GM18867 (cell line): Measurements from ENCODE around the gene GRIK4.
A peak's percentile ranks its signal among the peaks of the same experiment; 100 is the strongest.

Experiments
- ATAC-seq: cut with Tn5 transposase; IDR thresholded peaks from one replicate; pipeline ENCODE4 v1.9.1; 2021; ENCODE audit warnings: mild to moderate bottlenecking, moderate library complexity; ENCODE audit not compliant: unreplicated experiment

GRIK4 gene

DNA sequence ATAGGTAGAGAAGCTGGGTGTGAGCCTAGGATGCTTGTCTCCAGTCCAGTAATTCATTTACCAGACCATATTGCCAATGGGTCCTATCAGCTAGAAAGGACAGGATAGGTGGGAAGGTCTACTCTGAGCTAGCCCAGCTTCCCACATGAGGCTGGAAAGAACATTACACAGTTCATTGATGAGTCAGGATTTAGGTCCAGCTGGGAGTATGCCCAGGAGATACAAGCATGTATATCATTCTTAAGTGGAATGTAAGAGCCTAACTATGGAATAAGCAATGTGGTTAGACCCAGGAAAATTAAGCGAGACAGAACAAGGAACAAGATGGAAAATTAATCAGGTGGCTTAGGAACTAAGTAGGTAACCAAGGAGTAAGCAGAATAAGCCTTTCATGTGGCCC is 453.3 kb downstream of the GRIK4 start:
- ATAC-seq: no peak

- no peak for ATAC-seq
Observed at GRCh38 chr11:120966840-120967239, 455.3 kb downstream of the GRIK4 start.

DNA sequence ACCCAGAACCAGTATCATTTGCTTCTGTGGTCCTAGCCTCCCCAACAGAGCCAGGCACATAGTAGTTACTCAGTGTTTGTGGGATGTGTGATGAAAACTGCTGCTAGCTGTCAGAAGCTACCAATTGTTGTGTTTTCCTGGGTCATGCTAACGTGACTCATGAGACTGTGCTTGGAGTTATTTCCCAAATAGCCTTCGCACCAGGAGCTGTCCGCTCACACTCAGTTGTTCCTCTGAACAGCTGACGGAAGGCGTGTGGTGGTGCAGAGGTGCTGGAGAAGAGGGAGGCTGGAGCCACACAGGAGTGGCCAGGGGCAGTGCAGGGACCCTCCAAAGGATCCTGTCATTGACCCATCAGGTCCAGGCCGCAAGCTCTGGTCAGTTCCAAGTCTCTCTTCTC is 458.4 kb downstream of the GRIK4 start:
- no peak for ATAC-seq

- no peak for ATAC-seq
Observed at GRCh38 chr11:120971825-120972224, 460.3 kb downstream of the GRIK4 start.

DNA sequence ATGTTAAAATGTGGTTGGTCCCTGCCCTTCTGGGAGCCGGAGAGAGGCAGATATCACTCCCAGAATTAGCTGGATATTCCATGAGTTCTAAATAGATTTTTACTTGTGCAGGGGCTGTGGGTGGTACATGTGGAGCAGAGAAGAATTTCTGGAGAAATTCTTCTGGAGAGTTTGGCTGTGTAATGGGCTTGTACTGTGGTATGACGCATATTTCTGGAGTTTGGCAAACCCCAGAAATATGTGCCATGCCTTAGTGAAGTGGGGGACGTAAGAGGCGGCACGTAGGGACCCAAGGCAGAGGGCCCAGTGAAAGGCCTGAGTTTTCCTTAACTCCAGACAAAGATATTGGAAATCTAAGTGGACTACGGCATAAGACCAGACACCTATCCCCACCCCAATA is 461.1 kb downstream of the GRIK4 start:
- no peak for ATAC-seq

- ATAC-seq: no peak
Observed at GRCh38 chr11:120973501-120973900, 462.0 kb downstream of the GRIK4 start.

DNA sequence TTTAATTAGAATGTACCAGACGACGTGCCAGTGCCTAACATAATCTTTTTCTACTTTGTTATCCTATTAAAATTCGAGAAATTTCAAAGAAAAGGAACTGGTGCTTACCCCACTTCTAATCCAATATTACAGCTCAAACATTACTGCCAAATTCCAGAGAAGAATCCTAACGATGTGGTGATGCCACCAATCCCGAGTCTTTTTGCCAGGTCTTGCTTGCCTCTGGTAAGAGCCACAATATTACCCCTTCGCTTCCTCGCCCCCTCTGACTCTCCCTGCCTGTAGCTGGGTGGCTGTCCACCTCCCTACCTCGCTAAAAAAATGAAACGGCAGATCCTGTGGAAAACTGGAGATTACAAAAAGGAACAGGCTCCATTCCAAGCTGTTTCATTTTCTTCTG is 462.9 kb downstream of the GRIK4 start:
- no peak for ATAC-seq

GRCh38 chr11:120974965-120975364 is 463.4 kb downstream of the GRIK4 start:
- ATAC-seq: no peak

- ATAC-seq: no peak
Observed at GRCh38 chr11:120977266-120978137, 466.0 kb downstream of the GRIK4 start.

- ATAC-seq: no peak
Observed at GRCh38 chr11:120978701-120979100, 467.2 kb downstream of the GRIK4 start.

DNA sequence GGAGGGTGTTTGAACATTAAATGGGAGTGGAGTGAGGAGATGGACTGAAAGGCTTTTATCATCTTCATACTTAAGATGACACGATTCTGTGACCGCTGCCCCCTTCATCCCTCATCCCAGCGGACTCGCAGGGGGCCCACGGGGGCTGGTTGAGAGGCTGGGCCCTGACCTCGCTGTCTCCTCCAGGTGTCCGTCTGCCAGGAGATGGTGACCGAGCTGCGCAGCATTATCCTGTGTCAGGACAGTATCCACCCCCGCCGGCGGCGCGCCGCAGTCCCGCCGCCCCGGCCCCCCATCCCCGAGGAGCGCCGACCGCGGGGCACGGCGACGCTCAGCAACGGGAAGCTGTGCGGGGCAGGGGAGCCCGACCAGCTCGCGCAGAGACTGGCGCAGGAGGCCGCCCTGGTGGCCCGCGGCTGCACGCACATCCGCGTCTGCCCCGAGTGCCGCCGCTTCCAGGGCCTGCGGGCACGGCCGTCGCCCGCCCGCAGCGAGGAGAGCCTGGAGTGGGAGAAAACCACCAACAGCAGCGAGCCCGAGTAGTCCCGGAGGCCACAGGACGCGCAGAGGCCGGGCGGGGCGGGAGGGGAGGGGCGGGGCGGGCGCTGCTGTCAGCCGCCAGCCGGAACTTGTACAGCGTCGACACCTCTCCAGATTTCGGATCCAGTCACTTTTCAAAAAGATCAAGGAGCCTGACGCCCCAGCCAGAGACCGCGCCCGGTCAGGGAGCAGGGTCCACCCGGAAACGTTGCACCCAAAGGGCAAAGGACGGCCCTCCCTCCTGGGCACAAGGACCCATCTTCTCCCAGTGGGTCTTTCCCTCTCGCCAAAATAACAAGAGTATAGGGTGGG is 474.4 kb downstream of the GRIK4 start:
- ATAC-seq: peak; percentile 48

GRCh38 chr11:120988603-120989002 is 477.1 kb downstream of the GRIK4 start:
- no peak for ATAC-seq

DNA sequence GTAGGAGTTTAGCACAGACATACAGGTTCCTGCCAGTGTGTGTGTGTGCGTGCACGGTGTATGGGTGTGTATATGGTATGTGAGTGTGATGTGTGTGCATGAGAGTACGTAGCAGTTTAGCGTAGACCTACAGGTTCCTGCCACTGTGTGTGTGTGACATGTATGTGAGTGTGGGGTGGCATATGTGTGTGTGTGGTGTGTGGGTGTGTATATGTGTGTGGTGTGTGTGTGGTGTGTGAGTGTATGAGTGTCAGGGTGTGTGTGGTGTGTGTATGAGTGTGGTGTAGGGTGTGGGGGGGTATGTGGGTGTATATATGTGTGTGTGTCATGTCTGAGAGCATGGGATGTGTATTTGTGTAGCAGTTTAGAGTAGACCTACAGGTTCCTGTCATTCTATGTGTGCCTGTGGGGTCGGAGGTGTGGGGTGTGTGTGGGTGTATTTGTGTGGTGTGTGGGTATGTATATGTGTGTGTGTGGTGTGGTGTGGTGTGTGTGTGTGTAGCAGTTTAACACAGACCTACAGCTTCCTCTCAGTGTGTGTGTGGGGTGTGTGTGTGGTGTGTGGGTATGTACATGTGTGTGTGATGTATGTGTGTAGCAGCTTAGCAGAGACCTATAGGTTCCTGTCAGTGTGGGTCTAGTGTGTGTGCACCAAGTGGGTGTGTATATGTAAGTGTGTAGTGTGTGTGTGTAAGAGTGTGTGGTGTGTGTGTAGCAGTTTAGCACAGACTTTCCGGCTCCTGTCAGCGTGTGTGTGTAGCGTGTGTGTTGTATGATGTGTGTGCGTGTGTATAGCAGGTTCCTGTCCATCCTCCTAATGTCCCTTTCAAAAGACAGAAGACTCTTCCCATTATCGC is 480.5 kb downstream of the GRIK4 start:
- no peak for ATAC-seq

DNA sequence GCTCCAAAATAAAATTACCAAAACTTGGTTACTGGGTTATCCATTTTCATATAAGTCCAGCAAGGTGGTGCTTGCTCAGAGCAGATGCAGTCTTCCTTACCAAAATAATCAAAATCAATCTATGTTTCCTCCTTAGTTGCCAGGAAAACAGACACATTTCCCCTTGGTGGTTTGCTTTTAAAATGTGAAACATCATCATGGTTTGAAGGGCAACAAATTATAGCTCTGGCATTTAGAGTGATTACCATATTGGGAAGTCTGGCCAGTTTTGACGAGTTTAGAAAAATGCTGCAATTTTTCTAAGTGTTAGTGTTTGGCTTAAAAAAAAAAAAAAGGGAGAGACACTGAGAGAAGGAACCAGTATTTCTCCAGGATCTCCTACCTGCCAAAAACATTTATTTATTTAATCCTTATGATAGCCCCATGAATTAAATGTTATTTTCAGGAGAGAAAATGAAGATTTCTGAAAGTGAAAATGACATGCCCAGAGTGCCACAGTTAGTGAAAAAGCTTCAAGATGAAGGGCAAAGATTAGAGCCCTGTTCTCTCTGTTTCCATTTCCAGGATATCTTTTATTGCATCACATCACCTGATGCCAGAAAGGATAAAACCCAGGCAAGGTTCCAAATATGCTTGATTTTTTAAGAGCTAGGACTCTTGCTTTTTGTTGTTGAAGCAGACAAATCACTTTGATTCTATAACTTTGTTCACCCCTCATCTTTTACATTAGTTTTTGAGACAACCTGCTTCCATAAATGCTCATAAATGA is 482.7 kb downstream of the GRIK4 start:
- ATAC-seq: no peak

DNA sequence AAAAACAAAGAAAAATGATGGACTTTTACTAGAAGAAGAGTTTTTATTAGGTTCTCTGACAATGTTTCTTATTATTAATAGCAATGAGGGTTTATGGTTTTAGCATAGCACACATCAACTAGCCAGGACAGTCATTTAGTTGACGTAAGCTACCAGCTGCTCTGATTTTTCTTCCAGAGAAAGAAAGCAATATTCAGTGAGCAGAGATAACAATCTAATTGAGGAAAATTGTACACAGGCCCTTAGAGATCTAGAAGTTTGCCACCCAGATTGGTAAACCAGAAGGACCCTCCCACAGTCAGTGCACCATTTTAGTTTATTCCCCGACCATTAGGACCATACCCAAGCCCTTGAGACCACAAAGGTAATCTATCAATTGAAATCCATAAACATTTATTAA is 483.6 kb downstream of the GRIK4 start:
- no peak for ATAC-seq

- no peak for ATAC-seq
Observed at GRCh38 chr11:120996973-120997372, 485.4 kb downstream of the GRIK4 start.

DNA sequence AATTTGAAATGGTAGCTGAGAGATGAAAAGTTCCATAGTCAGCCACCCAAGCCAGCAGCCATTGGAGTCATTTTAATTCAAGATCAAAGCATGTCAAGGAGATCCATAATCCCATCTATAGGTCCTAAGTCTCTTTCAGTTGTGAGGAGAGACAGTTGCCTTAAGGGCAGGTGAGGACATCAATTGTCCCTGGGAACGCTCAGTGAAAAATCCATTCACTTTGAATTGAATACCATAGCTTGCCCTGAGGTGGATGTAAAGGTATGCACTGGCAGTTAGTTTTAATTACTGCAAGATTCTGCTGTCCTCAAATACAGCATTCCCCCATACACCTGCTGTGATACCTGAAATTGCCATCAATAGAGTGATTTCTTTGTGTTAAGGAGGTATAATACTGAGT is 487.0 kb downstream of the GRIK4 start:
- ATAC-seq: no peak

GRCh38 chr11:121004206-121004840 is 492.8 kb downstream of the GRIK4 start:
- ATAC-seq: no peak

DNA sequence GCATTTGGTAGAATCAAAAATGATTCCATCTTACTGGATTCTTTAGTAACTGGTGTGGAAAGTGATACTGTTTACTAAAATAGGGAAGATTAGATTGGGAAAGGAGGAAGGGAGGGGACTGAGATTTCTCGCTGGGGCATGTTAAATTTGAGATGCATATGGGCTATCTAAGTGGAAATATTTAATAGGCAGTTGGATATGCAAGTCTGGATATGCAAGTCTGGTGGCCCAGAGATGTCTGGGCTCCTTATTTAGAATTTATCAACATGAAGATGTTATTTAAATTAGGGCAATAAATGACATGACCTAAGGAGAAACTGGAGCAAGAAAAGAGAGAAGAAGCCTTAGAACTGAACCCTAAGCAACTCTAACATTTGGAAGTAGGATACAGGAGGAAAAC is 495.4 kb downstream of the GRIK4 start:
- no peak for ATAC-seq

DNA sequence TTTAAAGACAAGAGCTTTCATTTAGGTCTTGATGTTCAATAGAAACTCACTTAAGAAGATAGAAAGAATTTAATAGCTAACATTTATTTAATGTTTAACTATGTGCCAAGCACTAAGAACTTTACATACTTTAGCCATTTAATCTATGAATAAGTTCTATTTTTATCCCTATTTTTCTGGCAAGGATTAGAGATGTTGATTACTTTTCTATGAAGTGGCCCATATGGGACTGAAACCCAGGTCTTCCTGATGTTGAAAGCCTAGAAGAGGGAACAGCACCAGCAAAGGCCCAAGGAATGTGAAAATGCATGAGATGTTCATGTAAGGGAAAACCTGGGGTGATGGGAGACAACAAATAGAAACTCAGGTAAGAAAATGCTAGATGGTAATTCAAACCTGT is 497.0 kb downstream of the GRIK4 start:
- ATAC-seq: no peak
